Keratinocyte (primary cell): ENCODE results near the gene TSFM.

Source experiments
- EZH2 ChIP-seq: IDR thresholded peaks from one replicate; pipeline ENCODE4 v1.6.1; 2012; ENCODE audit warnings: inconsistent platforms, mild to moderate bottlenecking, low read length, moderate library complexity
- TF ChIP-seq, protein P1 (sequence below), 3 experiments: IDR thresholded peaks in 1 of 3; conservative IDR thresholded peaks in 1 of 3; optimal IDR thresholded peaks in 1 of 3; 2 replicates in 2 of 3; 3 replicates in 1 of 3; pipeline versions ENCODE3 to v1.5.1; 2011; ENCODE audit warnings: low read length in 3 of 3, mild to moderate bottlenecking in 3 of 3, moderate library complexity in 2 of 3, control low read depth in 1 of 3, inconsistent platforms in 1 of 3; ENCODE audit not compliant: insufficient read depth in 2 of 3; ENCODE audit errors: extremely low read depth in 1 of 3

DNA sequence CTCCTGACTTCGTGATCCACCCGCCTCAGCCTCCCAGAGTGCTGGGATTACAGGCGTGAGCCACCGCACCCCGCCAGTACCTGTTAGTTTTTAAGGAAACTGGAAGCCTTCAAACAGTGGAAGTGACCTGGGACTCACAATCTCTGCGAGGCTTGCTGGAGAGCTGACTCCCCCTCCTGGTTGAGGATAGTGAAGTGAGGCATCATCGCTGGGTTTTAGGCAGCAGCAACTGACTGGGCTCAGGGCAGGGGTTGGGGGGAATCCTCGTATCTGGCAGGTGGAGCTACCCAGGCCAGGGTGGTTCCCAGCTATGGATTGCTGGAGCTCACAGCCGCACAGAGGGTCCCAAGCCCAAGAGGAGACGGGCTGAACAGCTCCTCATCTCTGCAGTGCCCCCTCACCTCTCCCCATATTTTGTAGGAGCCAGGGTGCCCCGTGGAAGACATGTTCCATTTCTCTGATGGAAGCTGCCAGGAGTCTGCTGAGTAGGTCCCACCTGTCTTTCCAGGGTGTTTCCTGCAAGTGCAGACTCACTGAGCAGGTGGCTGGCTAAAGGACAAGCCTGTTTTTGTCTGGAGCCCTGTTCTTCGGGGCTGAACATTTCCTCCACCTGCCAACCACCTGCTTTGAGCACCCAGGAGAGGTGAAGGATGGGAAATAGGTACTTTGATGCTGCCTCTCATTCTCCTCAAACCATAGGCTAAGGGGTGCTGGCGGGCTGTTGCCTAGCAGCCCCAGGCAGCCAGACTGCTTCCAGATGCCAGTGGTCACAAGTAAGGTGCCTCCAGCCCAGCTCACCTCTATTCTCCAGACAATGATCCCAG, 32.8 kb downstream of the TSFM start:
- TF ChIP-seq, protein P1, sequence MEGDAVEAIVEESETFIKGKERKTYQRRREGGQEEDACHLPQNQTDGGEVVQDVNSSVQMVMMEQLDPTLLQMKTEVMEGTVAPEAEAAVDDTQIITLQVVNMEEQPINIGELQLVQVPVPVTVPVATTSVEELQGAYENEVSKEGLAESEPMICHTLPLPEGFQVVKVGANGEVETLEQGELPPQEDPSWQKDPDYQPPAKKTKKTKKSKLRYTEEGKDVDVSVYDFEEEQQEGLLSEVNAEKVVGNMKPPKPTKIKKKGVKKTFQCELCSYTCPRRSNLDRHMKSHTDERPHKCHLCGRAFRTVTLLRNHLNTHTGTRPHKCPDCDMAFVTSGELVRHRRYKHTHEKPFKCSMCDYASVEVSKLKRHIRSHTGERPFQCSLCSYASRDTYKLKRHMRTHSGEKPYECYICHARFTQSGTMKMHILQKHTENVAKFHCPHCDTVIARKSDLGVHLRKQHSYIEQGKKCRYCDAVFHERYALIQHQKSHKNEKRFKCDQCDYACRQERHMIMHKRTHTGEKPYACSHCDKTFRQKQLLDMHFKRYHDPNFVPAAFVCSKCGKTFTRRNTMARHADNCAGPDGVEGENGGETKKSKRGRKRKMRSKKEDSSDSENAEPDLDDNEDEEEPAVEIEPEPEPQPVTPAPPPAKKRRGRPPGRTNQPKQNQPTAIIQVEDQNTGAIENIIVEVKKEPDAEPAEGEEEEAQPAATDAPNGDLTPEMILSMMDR (optimal IDR thresholded peaks at IDR 0.05 in 1 of 3, IDR thresholded peaks at IDR 0.05 in 1 of 3, conservative IDR thresholded peaks at IDR 0.05 in 1 of 3; ENCODE audit: extremely low read depth in 1 of 3, insufficient read depth in 2 of 3, low read length in 3 of 3) = peak in 1 of 3 experiments; percentile 41
- no peak for TF ChIP-seq EZH2
